GM18907 (cell line): Measurements from ENCODE around the gene SRSF9.
"Not testable (repeated sequence)": the region's sequence is repeated elsewhere in the genome, so short reads cannot be mapped to it uniquely, and the experiment has no call there.

ENCODE experiments used
- ATAC-seq: cut with Tn5 transposase; IDR thresholded peaks from one replicate; pipeline ENCODE4 v1.9.1; 2021; ENCODE audit warnings: mild to moderate bottlenecking, moderate library complexity; ENCODE audit not compliant: unreplicated experiment

SRSF9 gene, protein sequence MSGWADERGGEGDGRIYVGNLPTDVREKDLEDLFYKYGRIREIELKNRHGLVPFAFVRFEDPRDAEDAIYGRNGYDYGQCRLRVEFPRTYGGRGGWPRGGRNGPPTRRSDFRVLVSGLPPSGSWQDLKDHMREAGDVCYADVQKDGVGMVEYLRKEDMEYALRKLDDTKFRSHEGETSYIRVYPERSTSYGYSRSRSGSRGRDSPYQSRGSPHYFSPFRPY

DNA sequence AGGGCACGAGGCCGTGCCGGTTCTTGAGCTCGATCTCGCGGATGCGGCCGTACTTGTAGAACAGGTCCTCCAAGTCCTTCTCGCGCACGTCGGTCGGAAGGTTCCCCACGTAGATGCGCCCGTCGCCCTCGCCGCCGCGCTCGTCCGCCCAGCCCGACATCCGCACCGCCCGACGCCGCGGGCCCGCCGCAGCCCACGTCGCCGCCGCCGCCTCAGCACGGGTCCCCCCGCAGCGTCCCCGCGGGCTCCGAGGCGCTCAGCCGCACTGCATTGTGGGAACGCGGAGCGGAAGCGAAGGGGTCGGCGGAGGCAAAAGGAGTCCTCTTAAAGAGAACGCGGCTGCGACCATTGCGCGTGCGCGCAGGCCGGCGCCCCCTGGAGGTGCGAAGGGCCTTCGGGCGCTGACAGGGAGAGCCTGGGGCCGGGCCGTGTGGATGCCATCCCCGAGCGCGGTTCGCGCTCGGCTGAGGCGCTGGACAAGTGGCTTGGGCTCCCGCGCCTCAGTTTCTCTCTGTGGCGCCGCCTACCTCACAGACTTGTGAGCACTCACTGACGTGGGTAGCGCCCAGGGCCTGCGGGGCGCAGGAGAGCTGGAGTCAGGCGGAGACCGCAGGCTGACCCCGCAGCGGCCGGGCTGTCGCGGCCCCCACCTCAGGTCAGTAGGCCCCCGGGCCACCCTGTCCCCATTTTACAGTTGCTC, at the start of gene SRSF9:
Gene SRSF9, minus strand, starts transcription at position 299 of the 700 bp plus-strand sequence. Its CDS starts 139 bp downstream, at position 160.
- ATAC-seq: peak; percentile 75

GRCh38 chr12:120519324-120519723, 49.8 kb upstream of the SRSF9 start:
- not testable (repeated sequence) for ATAC-seq

GRCh38 chr12:120515496-120515895, 45.9 kb upstream of the SRSF9 start:
- ATAC-seq: no peak

DNA sequence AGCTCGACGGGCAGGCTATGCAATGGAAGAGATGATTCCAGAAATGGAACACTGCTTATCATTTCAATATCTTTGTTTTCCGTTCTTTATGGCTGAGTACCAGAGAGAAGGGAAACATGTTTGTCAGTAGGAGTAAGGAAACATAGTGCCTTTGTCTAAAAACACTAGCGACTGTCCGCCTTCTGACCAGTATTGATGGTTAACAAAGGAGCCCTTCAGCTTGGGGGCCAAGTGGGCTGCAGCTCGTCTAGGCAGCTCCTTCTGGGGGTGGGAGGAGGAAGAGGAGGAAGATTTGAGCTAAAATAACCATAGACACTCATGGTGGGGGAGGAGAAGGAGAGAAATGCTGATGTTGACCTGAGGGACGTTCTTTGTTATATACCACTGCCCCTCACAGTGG, 44.5 kb upstream of the SRSF9 start:
- no peak for ATAC-seq

DNA sequence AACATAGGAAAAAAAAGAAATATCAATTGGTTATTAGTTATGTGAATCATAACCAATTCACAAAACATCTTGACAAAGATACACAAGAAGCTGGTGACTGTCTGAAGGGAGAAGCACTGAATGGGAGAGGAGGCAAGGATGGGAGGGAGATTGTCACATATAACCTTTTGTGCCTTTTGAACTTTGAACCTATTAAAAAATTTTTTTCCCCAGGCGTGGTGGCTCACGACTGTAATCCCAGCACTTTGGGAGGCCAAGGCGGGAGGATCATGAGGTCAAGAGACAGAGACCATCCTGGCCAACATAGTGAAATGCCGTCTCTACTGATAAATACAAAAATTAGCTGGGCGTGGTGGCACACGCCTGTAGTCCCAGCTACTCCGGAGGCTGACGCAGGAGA, 39.0 kb upstream of the SRSF9 start:
- ATAC-seq: no peak

GRCh38 chr12:120504587-120504986, 35.0 kb upstream of the SRSF9 start:
- no peak for ATAC-seq

DNA sequence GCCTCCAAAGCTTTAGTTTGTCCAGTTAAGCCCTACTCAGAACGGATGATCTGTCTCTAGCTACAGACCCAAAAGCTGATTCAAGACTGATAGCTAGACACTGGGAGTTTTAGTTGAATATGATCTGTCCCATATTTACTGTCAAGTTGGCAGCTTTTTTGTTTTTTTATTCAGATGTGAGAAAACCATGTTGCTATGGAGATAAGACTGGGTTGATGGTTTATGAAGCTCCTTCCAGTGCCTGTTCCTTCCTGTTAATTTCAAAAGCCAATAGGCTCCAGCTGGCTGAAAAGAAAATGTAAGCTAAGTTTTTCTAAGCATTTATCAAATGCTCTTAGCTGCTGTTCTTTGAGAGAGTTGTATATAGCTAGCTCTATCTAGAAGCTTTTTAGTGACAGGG, 31.0 kb upstream of the SRSF9 start:
- no peak for ATAC-seq

- ATAC-seq: no peak
Observed at GRCh38 chr12:120498870-120499515, 29.4 kb upstream of the SRSF9 start.

- no peak for ATAC-seq
Observed at GRCh38 chr12:120497524-120498150, 28.1 kb upstream of the SRSF9 start.

DNA sequence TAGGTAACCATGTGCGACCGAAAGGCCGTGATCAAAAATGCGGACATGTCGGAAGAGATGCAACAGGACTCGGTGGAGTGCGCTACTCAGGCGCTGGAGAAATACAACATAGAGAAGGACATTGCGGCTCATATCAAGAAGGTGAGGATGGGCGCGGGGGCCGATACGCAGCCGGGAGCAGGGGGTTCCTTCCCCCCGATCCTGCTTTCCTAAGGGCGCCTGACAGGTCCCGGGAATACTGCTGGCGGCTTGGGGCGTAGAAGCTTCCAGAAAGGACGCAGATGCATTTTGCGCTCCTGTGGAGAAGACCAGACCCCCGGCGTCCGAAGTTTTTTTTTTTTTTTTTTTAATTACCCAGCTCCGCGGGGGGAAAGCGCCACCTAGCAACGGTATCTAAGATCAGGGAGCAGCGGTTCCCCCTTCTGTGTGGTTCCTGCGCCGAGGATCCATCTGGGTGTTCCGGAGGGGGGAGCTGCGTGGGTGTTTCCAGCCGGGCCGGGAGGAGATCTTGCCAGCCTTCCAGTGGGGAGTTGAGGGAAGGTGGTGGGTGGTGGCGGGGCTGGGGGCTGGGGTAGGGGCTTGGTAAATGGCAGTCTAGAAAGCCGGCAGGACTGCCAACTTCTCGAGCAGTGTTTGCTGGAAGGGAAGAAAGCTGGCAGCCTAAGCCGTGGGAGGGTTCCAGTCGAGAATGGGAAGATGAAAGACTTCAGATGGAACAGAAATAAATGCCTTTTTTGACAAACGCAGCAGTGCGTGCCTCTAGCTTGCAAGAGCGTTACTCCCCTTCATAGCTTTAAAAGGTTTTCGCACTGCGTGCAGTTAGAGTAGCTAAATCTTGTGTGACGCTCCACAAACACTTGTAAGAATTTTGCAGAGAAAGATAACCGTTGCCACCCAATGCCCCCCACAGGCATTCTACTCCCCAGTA, 27.1 kb upstream of the SRSF9 start:
- peak; percentile 30 for ATAC-seq

- ATAC-seq: peak; percentile 94
Observed at GRCh38 chr12:120495731-120496412, 26.3 kb upstream of the SRSF9 start, which contains the start of gene DYNLL1. DYNLL1 (plus strand) TSS chr12:120496113; CDS start chr12:120496422, 309 bp downstream.

DNA sequence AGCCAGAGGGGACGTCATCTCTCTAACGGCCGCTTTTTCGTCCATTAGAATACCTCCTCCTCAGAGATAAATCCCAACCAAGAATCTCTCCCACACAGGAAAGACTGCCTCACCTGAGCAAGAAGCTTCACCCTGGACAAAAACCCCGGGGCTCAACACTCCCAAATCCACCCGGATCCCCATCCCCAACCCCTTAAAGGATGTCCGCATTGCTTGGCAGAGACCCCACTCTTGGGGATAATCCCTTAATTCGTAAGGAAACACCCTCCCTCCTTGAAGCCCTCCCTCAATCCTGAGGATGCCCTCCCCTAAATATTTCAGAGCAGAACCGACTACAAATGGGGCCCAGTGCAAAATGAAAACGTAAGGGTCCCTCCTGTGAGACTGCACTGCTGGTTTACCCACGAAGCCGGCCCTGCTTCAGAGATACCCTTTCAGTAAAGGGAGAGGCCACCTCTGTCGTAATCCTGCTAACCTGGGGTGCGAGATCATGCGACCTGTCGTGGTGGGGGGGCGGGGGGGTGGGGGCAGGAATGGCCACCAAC, 25.7 kb upstream of the SRSF9 start:
- ATAC-seq: no peak

- no peak for ATAC-seq
Observed at GRCh38 chr12:120490833-120491512, 21.4 kb upstream of the SRSF9 start.

- ATAC-seq: no peak
Observed at GRCh38 chr12:120490325-120490724, 20.8 kb upstream of the SRSF9 start.

DNA sequence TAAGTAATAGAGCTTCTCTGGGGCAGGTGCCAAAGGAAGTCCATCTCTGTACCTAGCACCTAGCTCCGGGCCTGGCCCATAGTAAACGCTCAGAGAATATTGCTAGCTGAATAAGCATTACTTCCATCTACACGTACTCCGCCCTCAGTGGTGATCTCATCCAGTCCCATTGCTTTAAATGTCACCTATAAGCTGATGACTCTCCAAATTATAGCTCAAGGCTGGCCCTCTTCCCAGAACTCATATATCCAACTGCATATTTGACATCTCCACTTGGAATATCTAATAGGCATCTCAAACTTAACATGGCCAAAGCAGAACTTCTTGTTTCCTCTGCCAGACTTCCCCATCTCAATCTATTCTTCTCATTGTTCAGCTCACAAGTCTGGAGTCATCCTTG, 19.5 kb upstream of the SRSF9 start:
- no peak for ATAC-seq

DNA sequence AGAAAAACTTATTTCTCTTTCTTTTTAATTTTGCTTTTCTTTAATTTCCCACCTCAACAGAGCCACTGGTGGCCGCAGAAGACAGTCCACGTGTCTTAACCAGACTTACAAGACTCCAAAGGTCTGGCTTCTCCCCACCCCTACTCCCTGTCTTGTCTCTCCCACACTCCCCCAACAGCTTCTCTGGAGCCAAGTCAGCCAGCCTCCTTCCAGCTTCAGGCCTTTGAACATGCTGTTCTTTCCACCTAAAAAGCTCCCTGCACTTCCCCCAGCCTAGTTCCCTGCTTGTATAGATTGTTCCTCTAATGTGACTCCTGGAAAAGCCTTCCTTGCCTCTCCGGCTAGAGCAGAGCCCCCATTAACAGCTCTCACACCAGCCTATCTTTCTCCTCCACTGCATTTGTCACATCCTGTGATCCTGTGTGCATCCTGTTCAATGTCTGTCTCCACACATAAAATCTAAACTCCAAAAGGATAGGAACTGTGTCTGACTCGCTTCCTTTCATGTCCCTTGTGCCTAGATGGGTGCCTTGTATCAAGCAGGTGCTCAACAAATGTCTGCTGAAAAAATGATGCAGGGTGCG, 18.6 kb upstream of the SRSF9 start:
- ATAC-seq: no peak

GRCh38 chr12:120487552-120487951, 18.0 kb upstream of the SRSF9 start:
- ATAC-seq: not testable (repeated sequence)
